H9 (cell line): ENCODE data around the gene TBC1D25. TPM values are rescaled to one million over a fixed set of nuclear protein-coding genes. Genes with fewer than 3 reads are reported as not detected.

Experiments used
- DNase-seq: peaks from one replicate; pipeline ENCODE4 v3.0.0-alpha.2; 2017
- H2AFZ ChIP-seq: one replicate; pipeline ENCODE4 v1.6.1; 2013; ENCODE audit warnings: mild to moderate bottlenecking, low read length, control low read depth, moderate library complexity
- H2AK5ac ChIP-seq: 2 replicates; pipeline ENCODE4 v1.6.1; 2013; ENCODE audit warnings: low read length, control low read depth, mixed read lengths; ENCODE audit not compliant: insufficient read length
- H2BK120ac ChIP-seq: one replicate; pipeline ENCODE4 v1.6.1; 2013; ENCODE audit warnings: low read depth, mild to moderate bottlenecking, low read length, control low read depth, inconsistent platforms; ENCODE audit not compliant: poor library complexity, severe bottlenecking
- H2BK12ac ChIP-seq: 2 replicates; pipeline ENCODE4 v1.6.1; 2013; ENCODE audit warnings: low read length, control low read depth, mixed read lengths, low read depth; ENCODE audit not compliant: insufficient read length
- H2BK15ac ChIP-seq: 2 replicates; pipeline ENCODE4 v1.6.1; 2013; ENCODE audit warnings: low read depth, low read length, control low read depth
- H2BK20ac ChIP-seq: one replicate; pipeline ENCODE4 v1.6.1; 2013; ENCODE audit warnings: low read depth, mild to moderate bottlenecking, low read length, control low read depth, inconsistent platforms; ENCODE audit not compliant: poor library complexity, severe bottlenecking
- H2BK5ac ChIP-seq: 2 replicates; pipeline ENCODE4 v1.6.1; 2013; ENCODE audit warnings: low read length, control low read depth, mixed read lengths; ENCODE audit not compliant: insufficient read length
- H3K14ac ChIP-seq: 2 replicates; pipeline ENCODE4 v1.6.1; 2013; ENCODE audit warnings: low read length, control low read depth; ENCODE audit not compliant: insufficient read depth
- H3K18ac ChIP-seq: 2 replicates; pipeline ENCODE4 v1.6.1; 2013; ENCODE audit warnings: low read depth, mild to moderate bottlenecking, mixed read lengths, low read length, control low read depth; ENCODE audit not compliant: insufficient read length
- H3K23ac ChIP-seq: 2 replicates; pipeline ENCODE4 v1.6.1; 2013; ENCODE audit warnings: low read length, control low read depth, mixed read lengths, low read depth; ENCODE audit not compliant: insufficient read length
- H3K23me2 ChIP-seq: 2 replicates; pipeline ENCODE4 v1.6.1; 2013; ENCODE audit warnings: low read depth, mild to moderate bottlenecking, mixed read lengths, low read length, control low read depth; ENCODE audit not compliant: insufficient read length, poor library complexity, severe bottlenecking
- H3K27ac ChIP-seq: 2 replicates; pipeline ENCODE4 v1.5.1; 2013; ENCODE audit warnings: low read length, control low read depth, mixed read lengths, low read depth; ENCODE audit not compliant: insufficient read length
- H3K27me3 ChIP-seq: 2 replicates; pipeline ENCODE4 v1.6.1; 2013; ENCODE audit warnings: low read length, control low read depth, inconsistent platforms; ENCODE audit not compliant: insufficient read depth
- H3K4ac ChIP-seq: 2 replicates; pipeline ENCODE4 v1.6.1; 2013; ENCODE audit warnings: low read depth, mild to moderate bottlenecking, control low read depth, inconsistent platforms, low read length, moderate library complexity
- H3K4me1 ChIP-seq: 2 replicates; pipeline ENCODE4 v1.6.1; 2013; ENCODE audit warnings: low read length, control low read depth, inconsistent platforms; ENCODE audit not compliant: insufficient read depth
- H3K4me2 ChIP-seq: 2 replicates; pipeline ENCODE4 v1.6.1; 2013; ENCODE audit warnings: low read length, control low read depth, mixed read lengths; ENCODE audit not compliant: insufficient read length, insufficient read depth
- H3K56ac ChIP-seq: 2 replicates; pipeline ENCODE4 v1.6.1; 2013; ENCODE audit warnings: low read depth, mild to moderate bottlenecking, mixed read lengths, low read length, control low read depth; ENCODE audit not compliant: insufficient read length
- H3K79me1 ChIP-seq: 2 replicates; pipeline ENCODE4 v1.6.1; 2013; ENCODE audit warnings: low read depth, mild to moderate bottlenecking, moderate library complexity, low read length, control low read depth, inconsistent platforms; ENCODE audit not compliant: insufficient read depth, poor library complexity, severe bottlenecking
- H3K79me2 ChIP-seq: 2 replicates; pipeline ENCODE4 v1.6.1; 2013; ENCODE audit warnings: low read length, control low read depth, inconsistent platforms; ENCODE audit not compliant: insufficient read depth
- H3K9ac ChIP-seq: 2 replicates; pipeline ENCODE4 v1.6.1; 2013; ENCODE audit warnings: low read length, control low read depth, mixed read lengths; ENCODE audit not compliant: insufficient read length; ENCODE audit errors: extremely low read depth
- H3K9me3 ChIP-seq: one replicate; pipeline ENCODE4 v1.6.1; 2013; ENCODE audit warnings: low read depth, low read length, inconsistent platforms; ENCODE audit not compliant: control insufficient read depth
- H3T11ph ChIP-seq: one replicate; pipeline ENCODE4 v1.6.1; 2013; ENCODE audit warnings: mild to moderate bottlenecking, low read length, control low read depth, inconsistent platforms
- H4K20me1 ChIP-seq: one replicate; pipeline ENCODE4 v1.6.1; 2013; ENCODE audit not compliant: control insufficient read depth, insufficient read length, insufficient read depth
- H4K5ac ChIP-seq: 2 replicates; pipeline ENCODE4 v1.6.1; 2013; ENCODE audit warnings: low read depth, mild to moderate bottlenecking, mixed read lengths, low read length, control low read depth; ENCODE audit not compliant: insufficient read length
- H4K8ac ChIP-seq: replicated peaks from 2 replicates; pipeline ENCODE4 v1.6.1; 2013; ENCODE audit warnings: low read length, control low read depth, mixed read lengths, low read depth; ENCODE audit not compliant: insufficient read length
- H4K91ac ChIP-seq: 2 replicates; pipeline ENCODE4 v1.6.1; 2013; ENCODE audit warnings: low read depth, mild to moderate bottlenecking, moderate library complexity, mixed read lengths, low read length, control low read depth; ENCODE audit not compliant: insufficient read length
- H3K27ac Mint-ChIP-seq, 3 experiments: 2 replicates in 2 of 3; 3 replicates in 1 of 3; pipeline ENCODE4 v1.8.0; 2020 to 2021; ENCODE audit warnings: mixed read lengths in 3 of 3, mild to moderate bottlenecking in 1 of 3, moderate library complexity in 1 of 3
- H3K27me3 Mint-ChIP-seq: 2 replicates; pipeline ENCODE4 v1.8.0; 2021; ENCODE audit warnings: low read depth, mild to moderate bottlenecking, moderate library complexity, mixed read lengths
- H3K36me3 Mint-ChIP-seq, 3 experiments: 2 replicates in 2 of 3; 3 replicates in 1 of 3; pipeline ENCODE4 v1.8.0; 2020 to 2021; ENCODE audit warnings: low read depth in 3 of 3, mixed read lengths in 3 of 3; ENCODE audit not compliant: insufficient read depth in 1 of 3
- H3K4me1 Mint-ChIP-seq, 2 experiments: 2 replicates each; pipeline ENCODE4 v1.8.0; 2020; ENCODE audit warnings: mixed read lengths in 2 of 2
- H3K4me3 Mint-ChIP-seq, 2 experiments: 2 replicates in 1 of 2; 3 replicates in 1 of 2; pipeline ENCODE4 v1.8.0; 2020 to 2021; ENCODE audit warnings: mild to moderate bottlenecking in 2 of 2, mixed read lengths in 2 of 2, moderate library complexity in 1 of 2
- H3K9me3 Mint-ChIP-seq, 2 experiments: 2 replicates in 1 of 2; 3 replicates in 1 of 2; pipeline ENCODE4 v1.8.0; 2020; ENCODE audit warnings: mild to moderate bottlenecking in 2 of 2, mixed read lengths in 2 of 2, moderate library complexity in 1 of 2
- WGBS: extraction: QIAGEN DNeasy Blood & Tissue Kit; methylation state at CpG from one replicate; pipeline ENCODE4 v1.1.7; 2013; ENCODE audit warnings: missing lambda C conversion rate, low lambda C conversion rate, mixed read lengths; ENCODE audit not compliant: insufficient read length; ENCODE audit errors: extremely low coverage; 5-methylcytosine and 5-hydroxymethylcytosine counted together
- total RNA-seq: library from RNA; stranded (reverse); gene quantifications from 2 replicates; pipeline ENCODE4 v1.2.1, GENCODE V29; 2021
- TF ChIP-seq, protein P1 (sequence below): fragments of 200-600 bp; sonication (generic); conservative IDR thresholded peaks from 3 replicates; pipeline ENCODE4 v1.8.0; 2021; ENCODE audit warnings: antibody characterized with exemption, mild to moderate bottlenecking

Gene TBC1D25
- total RNA-seq, 1 experiment from 2014 or later = 10.2 TPM

DNA sequence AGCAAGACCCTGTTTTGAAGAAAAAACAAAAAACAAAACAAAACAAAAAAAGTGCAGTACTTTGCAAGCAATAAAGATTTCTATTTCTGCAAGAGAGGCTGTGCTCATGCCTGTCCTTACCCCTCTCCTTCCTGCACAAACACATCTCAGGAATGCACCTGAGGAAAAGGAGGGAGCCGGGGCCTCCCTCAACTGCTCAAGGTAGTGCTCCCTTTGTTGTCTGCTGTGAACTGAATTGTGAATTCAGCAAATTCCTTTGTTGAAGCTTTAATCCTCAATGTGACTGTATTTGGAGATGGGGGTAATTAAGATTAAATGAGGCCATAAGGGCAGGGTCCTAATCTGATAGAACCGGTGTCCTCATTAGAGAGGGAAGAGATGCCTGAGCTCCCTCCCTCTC, 49.6 kb upstream of the TBC1D25 start:
- H3K27ac ChIP-seq = no peak overlapping the region
- Mint-ChIP-seq H3K4me3 (no peak overlapping the region), H3K27ac (no peak overlapping the region), H3K27me3 (peaks cover 3% of the 10 kb centered on the region; the same call in 1 of the 2 replicates), H3K4me1 (0 out of 4 replicates have a peak, but pooled peaks cover 0 to 2% of the 10 kb centered on the region in 2 experiments), H3K36me3 (peaks cover 5 to 18% (median 10%) of the 10 kb centered on the region in 3 experiments), H3K9me3 (peaks cover 59 to 65% of the 10 kb centered on the region in 2 experiments)
- H3K56ac ChIP-seq = no peak overlapping the region
- H4K5ac ChIP-seq = no peak overlapping the region
- H3K4ac ChIP-seq = no peak overlapping the region
- no peak overlapping the region for H4K8ac ChIP-seq
- no peak overlapping the region for H2BK12ac ChIP-seq
- H2BK20ac ChIP-seq = no peak overlapping the region
- no peak for DNase-seq
- peaks cover 42% of the 10 kb centered on the region for H3K9me3 ChIP-seq
- H3K79me1 ChIP-seq = no peaks in the 10 kb centered on the region
- no peaks in the 10 kb centered on the region for H3K79me2 ChIP-seq
- H4K91ac ChIP-seq = no peak overlapping the region
- no peak overlapping the region for H2BK5ac ChIP-seq
- TF ChIP-seq, protein P1, sequence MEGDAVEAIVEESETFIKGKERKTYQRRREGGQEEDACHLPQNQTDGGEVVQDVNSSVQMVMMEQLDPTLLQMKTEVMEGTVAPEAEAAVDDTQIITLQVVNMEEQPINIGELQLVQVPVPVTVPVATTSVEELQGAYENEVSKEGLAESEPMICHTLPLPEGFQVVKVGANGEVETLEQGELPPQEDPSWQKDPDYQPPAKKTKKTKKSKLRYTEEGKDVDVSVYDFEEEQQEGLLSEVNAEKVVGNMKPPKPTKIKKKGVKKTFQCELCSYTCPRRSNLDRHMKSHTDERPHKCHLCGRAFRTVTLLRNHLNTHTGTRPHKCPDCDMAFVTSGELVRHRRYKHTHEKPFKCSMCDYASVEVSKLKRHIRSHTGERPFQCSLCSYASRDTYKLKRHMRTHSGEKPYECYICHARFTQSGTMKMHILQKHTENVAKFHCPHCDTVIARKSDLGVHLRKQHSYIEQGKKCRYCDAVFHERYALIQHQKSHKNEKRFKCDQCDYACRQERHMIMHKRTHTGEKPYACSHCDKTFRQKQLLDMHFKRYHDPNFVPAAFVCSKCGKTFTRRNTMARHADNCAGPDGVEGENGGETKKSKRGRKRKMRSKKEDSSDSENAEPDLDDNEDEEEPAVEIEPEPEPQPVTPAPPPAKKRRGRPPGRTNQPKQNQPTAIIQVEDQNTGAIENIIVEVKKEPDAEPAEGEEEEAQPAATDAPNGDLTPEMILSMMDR = no peak
- H2AFZ ChIP-seq = no peak overlapping the region
- no peak overlapping the region for H2BK120ac ChIP-seq
- H3K4me1 ChIP-seq = no peaks in the 10 kb centered on the region
- H3K18ac ChIP-seq = no peak overlapping the region
- H3T11ph ChIP-seq = no peak overlapping the region
- H3K23ac ChIP-seq = no peak overlapping the region
- H3K27me3 ChIP-seq = no peaks in the 10 kb centered on the region
- H2AK5ac ChIP-seq = no peak overlapping the region
- WGBS = no CpG with 5 or more reads among the region's 2 CpGs
- no peak overlapping the region for H3K9ac ChIP-seq
- no peak overlapping the region for H3K14ac ChIP-seq
- H3K4me2 ChIP-seq = no peak overlapping the region
- H3K23me2 ChIP-seq = no peaks in the 10 kb centered on the region
- H4K20me1 ChIP-seq = no peaks in the 10 kb centered on the region
- H2BK15ac ChIP-seq = no peak overlapping the region
